Measurements from ENCODE around the gene FMN1.
"Not testable (repeated sequence)": the region's sequence is repeated elsewhere in the genome, so short reads cannot be mapped to it uniquely, and the experiment has no call there.

FMN1 gene

DNA sequence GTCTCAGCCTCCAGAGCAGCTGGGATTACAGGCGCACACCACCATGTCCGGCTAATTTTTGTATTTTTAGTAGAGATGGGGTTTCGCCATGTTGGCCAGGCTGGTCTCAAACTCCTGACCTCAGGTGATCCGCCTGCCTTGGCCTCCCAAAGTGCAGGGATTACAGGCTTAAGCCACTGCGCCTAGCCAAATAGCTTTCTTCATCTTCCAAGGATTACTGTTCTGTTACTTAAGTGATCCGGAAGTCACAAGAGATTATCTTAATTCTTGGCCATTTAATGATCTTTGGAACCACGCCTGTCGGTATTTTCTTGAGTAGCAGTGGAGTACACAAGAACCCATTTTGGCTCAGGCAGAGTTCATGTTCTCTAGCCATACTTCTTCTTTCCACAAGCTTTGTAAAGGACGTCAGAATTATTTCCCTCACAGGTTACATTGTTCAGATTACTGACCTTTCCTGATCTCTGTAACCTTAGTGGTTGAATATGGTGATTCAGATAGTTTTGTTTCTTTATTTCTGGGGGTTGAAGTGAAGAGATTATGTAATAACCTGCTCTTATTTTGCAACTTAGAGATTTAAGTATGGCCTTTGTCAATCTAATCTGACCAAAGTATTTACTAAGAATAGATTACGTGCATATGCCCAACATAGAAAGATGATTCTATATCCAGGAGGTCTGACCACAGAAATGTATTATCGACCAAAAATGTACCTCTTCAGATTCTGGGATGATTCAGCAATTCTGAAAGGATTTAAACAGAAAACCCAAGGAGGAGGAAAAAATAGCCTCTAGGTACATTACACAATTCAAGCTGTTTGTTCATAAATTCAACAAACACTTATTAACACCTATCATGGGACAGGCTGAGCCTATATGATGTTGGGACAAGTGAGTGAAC lies 344.5 kb downstream of the FMN1 start:
- DNase-seq = no peak

DNA sequence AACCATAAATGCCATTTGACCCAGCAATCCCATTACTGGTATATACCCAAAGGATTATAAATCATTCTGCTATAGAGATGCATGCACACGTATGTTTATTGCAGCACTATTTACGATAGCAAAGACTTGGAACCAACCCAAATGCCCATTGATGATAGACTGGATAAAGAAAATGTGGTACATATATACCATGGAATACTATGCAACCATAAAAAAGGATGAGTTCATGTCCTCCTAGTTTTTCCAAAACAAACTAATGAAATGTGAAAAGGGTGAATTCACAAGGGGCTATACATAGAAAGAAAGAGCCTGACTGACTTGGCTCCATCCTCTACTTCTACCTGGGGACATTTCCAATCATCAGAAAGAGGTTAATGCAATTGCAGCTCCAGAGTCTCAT lies 347.8 kb downstream of the FMN1 start:
- not testable (repeated sequence) for DNase-seq

DNA sequence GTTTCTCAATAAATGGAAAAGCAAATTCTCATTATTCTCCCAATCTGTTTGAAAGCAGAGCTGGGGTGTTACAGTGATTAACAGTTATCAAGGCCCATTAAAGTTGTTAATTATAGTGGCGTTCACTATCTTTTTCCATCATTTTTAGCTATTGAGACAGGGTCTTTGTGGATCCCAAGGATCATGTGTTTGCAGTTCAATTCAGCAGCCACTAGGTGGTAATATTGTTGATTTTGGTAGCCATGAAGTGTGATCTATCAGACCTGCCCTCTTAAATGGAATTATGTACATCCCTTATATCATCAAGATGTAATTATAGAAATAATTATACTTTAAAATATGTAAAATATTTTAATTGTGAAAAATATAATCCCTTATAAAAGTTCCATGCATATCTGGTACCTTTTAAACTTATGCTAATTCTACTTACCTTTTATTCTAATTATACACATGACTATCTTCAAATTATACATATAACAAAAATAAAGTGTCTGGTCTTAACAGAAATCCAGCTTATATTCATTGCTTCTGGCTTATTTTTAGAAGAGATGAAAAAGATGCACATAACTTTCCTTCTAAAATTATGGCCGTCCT lies 350.3 kb downstream of the FMN1 start:
- no peak for DNase-seq

DNA sequence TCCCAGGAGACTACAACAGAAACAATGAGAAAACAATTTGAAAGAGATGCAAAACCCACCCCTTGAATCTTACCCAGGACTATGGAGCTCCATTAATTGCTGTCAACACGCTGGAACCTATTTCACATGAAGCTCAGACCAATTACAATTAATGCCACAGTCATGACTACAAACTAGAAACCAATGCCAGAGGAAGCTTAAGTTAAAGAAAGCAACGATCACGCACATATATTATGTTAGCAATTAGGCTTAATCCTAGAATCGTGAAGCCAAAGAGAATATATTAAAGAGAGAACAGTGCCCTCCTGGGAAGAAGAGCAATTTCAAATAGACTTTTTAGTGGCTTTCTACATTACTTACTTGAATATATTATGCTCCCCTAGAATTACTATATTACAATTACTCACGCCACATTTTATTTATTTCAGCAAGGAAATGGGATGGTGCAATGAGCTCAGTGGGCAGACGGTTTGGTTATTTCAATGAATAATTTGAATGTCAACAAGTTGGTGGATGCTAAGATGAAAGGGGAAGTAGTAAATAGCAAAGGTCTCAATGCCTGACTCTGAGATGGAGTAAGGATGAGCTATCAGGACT lies 351.2 kb downstream of the FMN1 start:
- no peak for DNase-seq

DNA sequence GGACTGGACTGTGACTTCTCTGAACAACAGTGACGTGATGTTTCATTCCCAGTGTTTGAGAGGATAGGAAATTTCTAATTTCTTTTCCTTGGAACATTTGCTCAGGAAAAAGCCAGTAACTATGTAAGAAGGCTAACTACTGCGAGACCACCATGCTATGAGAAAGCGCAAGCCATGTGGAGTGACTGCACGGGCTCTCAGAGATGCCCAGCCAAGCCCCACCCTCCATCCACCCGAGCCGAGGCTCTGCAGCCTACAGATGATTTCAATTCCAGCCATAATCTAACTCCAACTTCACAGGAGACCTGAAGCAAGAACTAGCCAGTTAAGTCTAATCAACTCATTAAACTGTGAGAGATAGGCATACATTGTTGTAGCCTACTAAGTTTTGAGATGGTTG lies 352.4 kb downstream of the FMN1 start:
- no peak for DNase-seq

DNA sequence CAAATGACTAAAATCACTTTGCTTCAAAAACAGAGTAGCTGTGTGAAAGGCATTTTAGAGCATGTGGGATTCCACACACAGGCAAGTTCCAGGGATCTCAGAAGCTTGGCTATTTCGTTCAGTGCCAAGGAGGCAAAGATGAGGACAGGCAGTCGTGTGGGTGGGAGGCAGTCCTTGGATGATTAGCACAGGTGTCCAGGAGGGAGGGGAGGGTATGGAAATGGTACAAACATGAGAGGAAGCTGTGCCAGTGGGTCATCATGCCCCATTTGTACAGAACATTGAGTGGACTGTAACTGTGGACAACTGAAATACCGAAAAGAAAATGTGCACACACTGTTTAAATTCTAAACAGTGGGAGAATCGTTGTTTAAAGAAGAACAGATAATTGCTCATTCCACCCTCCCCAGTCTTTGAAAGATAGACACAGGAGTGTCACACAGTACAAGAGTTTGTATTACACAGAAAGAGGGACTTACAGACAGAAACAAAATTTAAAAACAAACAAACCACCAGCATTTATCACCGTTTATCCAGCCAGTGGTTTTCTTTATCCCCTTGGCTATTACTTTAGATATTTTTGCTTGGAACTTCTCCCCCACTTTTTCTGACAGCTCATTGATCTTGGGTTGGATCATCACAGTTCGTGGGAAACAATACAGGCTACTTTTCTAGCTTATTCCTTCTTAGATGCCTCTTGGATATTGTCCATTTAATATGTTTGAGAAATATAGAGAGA lies 353.8 kb downstream of the FMN1 start:
- DNase-seq = no peak

DNA sequence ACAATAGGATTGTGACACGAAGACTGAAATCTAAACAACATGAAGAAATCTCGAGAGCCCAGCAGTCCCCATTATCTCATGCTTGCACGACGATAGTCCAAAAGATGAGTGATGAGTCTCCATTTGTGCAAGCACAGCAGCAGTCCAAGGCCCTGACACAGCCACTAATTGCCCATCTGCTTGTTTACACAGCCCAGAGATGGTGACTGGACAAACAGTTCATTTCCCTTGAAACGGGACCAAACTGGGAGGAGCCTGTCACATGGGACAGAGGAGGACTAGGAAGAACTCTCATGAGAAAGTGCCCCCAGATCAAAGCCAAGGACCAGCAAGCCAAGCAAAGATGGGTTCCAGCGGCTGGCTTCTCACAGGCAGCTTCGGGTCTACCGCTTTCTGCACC lies 355.7 kb downstream of the FMN1 start:
- DNase-seq = no peak

DNA sequence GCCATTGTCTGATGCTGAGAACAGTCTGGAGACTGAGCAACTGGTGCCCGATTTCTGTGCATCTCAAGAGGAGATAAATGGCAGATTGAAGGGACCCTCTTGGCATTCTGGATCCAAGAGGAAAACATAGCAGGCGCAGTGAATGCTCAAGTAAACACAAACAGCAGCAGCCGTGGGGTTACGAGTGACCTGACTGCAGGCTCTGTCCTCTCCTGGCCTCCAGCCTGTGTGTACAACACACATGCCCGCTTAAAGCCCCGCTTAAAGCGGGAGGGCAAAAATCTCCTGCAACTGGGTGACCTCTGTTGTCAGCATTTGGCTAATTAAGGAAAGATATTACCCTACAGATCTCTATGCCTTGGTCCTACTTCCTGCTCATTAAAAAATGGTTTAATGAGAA lies 356.2 kb downstream of the FMN1 start:
- DNase-seq = no peak

DNA sequence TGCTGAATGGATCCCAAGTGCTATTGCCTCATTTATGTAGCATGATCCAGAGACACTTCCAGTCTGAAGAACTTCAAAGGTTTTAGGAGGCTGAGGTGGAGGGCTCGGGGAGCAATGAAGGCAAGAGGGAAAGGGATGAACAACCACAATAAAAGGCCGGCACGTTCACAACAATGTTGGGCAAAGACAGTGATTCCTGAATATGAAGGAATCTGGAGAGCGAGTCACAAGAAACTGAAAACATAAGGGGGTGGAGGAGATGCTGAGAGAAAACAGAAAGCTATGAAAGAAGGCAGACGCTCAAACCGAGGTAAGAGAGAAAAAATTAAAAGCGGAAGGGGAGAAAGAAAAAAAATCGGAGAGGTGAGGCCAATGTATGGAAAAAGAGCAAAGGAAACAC lies 356.6 kb downstream of the FMN1 start:
- DNase-seq = no peak

DNA sequence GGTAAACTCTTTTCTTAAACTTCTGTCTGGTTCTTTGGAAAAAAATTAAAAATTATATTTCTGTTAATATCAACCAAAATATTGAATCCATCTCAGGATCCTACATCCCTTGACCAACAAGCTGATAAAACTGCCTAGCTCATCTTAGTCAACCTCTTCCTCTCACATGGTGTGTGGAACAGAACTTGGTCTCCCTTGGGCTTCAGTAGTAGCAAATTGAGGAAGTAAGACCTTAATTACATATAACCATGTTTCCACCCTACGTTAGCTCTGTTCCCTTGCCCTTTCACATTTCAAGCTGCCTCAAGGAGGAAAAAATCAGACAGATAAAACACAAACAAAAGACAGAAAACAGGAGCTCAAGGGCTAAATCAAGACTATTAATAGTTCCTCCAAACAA lies 360.4 kb downstream of the FMN1 start:
- no peak for DNase-seq

DNA sequence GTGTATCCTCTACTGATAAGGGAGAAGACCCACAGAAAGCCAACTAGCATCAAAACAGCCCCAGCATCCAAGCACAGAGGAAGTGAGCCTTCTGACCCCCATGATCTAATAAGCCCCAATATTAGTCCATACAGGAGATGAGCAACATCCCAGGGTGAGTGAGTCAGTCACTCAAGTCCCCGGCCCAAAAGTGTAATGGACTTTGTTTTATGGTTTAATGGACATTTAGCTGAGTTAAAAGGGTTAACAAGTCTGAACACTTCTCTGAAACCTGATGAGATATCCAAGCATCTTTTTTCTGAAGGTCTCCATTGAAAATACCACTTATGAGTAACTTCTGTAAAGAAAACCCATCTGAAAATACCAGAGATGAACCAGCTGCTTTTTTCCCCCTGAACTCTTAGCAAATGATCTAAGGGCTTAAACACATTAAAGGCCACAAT lies 361.1 kb downstream of the FMN1 start:
- no peak for DNase-seq

DNA sequence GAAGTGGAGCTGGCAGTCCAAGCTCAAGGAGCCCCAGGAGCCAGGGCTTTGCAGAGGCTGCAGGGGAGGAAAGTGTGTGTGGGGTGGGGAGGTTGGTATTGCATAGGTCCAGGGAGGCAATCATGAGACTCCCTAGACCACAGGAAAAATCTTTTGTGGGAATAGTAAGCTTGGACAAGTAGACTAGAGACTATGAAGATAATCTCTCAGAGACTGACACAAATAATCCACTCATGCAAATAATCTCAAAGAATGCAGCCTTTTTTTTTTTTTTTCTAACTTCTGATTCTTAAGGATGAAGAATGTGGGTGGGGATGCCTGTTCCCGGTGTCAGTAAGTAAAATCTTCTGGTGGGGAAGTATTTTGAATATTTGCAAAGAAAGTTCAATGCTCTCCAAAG lies 363.0 kb downstream of the FMN1 start:
- DNase-seq = no peak

DNA sequence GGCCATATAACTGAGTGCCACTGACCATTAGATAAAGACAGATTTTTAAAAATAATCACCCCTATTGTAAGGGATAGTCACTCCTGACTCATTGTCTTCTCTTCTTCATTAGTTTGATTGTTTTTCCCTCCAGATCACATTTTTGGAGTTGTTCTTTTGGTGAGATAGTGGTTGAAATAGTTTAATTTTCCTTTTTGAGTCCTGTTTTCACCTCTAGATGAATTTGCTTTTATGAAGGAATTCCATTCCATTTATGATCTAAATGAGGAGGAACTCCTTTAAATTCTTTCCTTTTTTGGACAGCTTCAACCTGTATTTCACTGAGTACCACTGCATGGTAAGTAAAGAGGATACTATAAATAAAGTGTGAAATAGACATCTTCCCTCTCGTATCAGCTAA lies 364.3 kb downstream of the FMN1 start:
- DNase-seq = no peak

DNA sequence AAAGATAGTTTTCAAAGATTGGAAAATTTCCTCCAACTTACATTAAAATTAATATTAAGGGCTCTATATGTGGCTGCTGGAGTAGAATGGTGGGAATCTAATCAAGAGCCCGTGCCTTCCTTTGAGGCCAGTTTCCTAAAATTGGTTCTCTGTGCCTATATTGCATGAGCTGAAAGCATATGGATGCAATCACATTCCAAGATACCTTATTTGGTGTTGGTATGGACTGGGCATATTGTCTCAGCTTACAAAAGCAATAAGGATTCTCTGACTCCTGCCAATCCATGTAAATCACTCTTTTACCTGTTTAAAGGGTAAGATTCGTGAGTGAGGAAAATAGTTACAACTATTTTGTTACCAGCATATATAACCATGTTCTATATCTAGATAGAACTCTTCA lies 365.1 kb downstream of the FMN1 start:
- DNase-seq = no peak

DNA sequence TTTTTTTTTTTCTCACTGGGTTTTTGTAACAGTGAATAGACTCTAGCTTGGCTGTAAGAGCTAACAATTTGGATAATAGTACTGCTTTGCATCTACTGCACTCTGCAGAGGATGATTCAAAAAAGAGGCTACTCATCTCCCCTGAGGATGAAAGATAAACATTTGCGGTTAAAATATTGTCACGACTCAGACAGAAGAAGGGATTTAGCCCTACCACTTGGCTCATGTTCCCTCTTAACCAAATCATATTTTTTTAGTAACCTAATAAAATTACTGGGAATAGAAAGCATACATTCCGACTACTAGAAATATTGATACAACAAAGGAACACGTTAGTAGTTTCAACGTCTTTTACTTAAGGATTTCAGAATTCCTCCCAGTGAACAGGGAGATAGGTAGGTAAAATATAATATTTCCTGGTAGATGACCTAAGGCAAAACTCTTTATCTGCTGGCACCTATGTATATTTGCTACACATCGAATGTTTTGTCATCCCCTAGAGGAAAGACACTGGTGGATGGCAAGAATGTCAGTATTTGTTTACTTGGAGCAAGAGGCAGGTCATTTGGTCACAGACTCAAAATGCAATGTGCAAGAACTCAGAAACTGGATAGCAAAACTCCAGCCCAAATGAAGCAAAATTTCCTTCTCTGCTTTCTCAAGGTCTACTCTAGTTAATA lies 365.9 kb downstream of the FMN1 start:
- DNase-seq = no peak

DNA sequence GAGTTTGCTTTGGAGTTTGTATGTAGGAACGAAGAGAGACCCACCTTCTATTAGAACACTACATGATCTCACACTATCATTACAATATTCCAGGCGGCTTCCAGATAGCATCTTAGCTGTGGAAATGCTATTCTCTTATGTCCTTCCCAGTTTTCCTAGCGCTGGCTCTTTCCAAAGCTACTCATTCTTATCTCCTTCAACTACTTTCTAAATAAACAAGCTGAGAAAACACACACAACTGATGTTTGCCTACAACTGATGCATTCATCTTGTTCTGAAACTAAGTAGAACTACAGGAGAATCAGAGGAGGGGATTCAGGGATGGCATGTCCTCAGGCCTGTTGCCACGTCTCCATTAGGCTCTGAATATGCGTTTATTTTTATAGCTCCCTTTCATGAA lies 367.8 kb downstream of the FMN1 start:
- DNase-seq = no peak

DNA sequence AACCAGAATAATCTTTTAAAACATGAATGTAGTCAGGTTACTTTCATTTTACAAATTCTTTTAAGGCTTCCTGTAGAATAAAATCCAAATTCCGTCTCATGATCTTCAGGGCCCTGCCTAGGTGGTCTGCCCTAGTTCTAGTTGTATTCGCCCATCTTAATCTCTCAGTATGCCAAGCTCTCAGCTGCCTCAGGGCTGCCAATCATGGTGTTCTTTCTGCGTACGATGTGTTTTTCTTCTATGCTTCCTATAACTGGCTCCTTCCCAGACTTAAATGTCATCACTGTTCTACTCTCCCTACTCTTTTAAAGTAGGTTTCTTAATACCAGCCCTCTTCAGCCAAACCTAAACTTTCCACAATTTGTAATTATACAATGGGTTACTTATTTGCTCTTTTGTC lies 369.3 kb downstream of the FMN1 start:
- no peak for DNase-seq

DNA sequence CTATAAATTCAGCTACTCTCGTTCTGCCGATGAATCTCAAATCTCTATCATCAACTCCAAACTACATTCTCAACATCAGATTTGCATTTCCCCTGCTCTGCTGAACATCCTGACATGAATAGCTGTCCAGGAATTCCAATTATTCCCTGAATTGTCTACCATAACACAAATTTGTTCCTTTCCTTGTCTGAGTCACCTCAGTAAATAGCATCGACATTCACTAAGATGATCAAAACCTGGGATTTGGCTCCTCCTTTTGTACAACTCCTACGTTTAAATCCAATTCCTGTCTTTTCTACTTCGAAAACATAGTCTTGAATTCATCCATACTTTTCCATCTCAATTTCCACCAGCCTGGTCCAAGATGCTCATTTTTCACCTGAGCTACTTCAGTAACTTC lies 369.7 kb downstream of the FMN1 start:
- no peak for DNase-seq

DNA sequence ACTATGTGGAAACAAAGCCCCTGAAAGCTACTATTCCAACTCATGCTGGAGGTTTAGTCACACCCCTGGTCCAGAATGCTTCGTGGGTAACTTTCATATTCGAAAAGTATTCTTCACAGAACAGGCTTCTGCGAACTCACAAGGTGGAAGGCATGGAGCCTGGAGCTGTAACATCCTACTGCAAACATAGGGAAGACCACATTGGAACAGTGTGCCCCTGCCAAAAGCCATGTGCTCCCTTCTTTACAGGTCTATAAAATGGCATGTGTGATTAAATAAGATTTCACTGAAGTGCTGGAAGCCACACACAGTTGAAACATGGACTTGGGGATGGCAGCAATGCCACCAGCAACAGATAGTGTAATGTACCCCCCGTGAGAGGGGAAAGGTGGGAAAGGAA lies 370.8 kb downstream of the FMN1 start:
- no peak for DNase-seq

DNA sequence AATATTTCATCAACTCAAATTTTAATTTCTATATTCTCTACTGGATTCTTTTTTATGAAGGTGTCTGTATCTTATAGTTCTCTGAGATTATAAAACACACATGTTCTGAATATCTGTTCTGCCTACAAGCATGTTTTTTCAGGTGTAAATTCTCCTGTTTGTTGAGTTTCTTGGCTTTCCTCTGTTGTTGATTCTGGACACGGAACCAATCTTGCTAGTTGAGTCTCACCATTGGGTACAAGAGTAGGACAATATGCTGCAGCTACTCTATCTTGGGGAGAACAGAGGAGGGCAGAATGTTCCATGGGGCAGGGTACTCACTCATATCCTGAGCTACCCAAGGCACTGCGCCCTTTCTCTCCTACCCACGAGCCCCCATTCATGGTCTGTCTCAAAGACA lies 371.8 kb downstream of the FMN1 start:
- no peak for DNase-seq

DNA sequence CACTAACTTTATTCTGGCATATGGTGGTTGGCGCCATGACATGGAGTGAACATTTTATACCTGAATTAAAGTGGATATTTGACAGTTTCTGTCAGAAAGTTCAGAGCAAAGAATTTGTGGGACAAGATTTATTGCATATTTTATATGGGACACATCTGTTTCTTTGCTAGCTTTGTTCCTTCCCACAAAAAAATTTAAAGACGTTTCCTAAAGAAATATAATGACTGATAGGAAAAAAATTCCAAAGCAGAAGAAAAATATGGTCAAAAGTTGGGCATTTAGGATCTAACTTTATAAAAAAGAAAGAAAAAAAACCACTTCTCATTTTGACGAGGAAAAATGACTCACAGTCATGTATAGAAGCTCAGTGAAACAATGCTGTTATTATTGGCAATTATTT lies 375.1 kb downstream of the FMN1 start:
- no peak for DNase-seq

DNA sequence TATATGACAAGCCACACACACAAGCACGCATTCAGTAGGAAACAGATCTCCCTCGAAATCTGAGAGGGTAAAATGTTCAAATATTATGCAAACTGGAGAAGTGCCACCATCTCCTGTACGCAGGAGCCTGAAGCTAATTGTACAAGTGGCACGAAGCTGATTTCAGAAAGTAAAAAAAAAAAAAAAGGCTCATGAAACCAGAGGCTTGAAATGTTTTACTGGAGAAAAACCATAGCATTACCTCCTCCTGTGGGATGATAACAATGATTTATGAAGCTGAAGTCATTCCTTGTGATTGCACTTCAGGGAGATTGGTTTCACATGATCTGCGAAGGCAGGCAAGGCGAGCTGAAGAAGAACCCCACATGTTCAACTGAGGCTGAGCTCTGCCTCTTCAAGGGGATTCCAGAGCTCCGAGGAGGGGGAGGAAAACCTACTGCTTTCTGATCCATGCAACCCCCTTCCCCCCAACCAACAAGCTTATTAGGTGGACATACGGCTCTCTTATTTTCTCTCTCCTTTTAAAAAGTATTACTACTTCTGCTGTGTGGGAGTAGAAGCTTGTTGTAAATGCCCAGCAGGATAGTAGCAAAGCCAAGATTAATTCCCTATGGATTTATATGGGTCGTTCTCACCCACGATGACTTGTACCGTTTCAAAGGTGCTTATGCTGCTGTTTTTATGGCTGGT lies 375.6 kb downstream of the FMN1 start:
- DNase-seq = no peak
